HepG2 (cell line): ENCODE results near the gene NOS1AP. TPM values are rescaled to one million over a fixed set of nuclear protein-coding genes. Genes with fewer than 3 reads are reported as not detected.

Source experiments
- BCL6 ChIP-seq: IDR thresholded peaks from 2 replicates; pipeline ENCODE4 v1.6.1; 2016; ENCODE audit warnings: missing genetic modification reagents, missing compliant biosample characterization
- BRD4 ChIP-seq: sonication (generic); formaldehyde crosslinking; IDR thresholded peaks from 2 replicates; pipeline ENCODE4 v1.4.0; 2020; ENCODE audit warnings: missing genetic modification reagents
- EP300 ChIP-seq, 3 experiments: sonication (generic) in 1 of 3; formaldehyde crosslinking in 1 of 3; IDR thresholded peaks; 2 replicates each; pipeline versions ENCODE4 v1.5.1 to v1.6.1; 2011 to 2020; ENCODE audit warnings: low read depth in 2 of 3, low read length in 2 of 3, borderline replicate concordance in 1 of 3, improper control_type of control experiment in 1 of 3, mild to moderate bottlenecking in 1 of 3, missing genetic modification reagents in 1 of 3, moderate library complexity in 1 of 3
- HNF4A ChIP-seq: sonication (generic); formaldehyde crosslinking; IDR thresholded peaks from 2 replicates; pipeline ENCODE4 v1.4.0; 2020; ENCODE audit warnings: missing genetic modification reagents
- JDP2 ChIP-seq: sonication (generic); formaldehyde crosslinking; IDR thresholded peaks from 2 replicates; pipeline ENCODE4 v1.8.1; 2022; ENCODE audit warnings: missing genetic modification reagents, borderline replicate concordance
- KDM6A ChIP-seq: IDR thresholded peaks from 2 replicates; pipeline ENCODE4 v1.6.1; 2016; ENCODE audit warnings: low read depth
- KLF9 ChIP-seq: IDR thresholded peaks from 2 replicates; pipeline ENCODE4 v1.6.1; 2016; ENCODE audit warnings: low read depth
- SALL2 ChIP-seq: sonication (generic); formaldehyde crosslinking; IDR thresholded peaks from 2 replicates; pipeline ENCODE4 v1.8.1; 2023; ENCODE audit warnings: mild to moderate bottlenecking, missing genetic modification reagents, inconsistent platforms
- SAP130 ChIP-seq: IDR thresholded peaks from 2 replicates; pipeline ENCODE4 v1.6.1; 2016; ENCODE audit warnings: low read depth
- SP2 ChIP-seq: sonication (generic); formaldehyde crosslinking; IDR thresholded peaks from 2 replicates; pipeline ENCODE4 v1.5.1; 2020; ENCODE audit warnings: mild to moderate bottlenecking, missing genetic modification reagents
- TRIM24 ChIP-seq: sonication (generic); formaldehyde crosslinking; IDR thresholded peaks from 2 replicates; pipeline ENCODE4 v1.8.0; 2022; ENCODE audit warnings: mild to moderate bottlenecking, missing genetic modification reagents
- ZFP36 ChIP-seq: fragments of 150-350 bp; IDR thresholded peaks from 2 replicates; pipeline ENCODE4 v1.6.1; 2018; ENCODE audit warnings: borderline replicate concordance, low read length, low read depth; ENCODE audit not compliant: partially characterized antibody
- ZNF3 ChIP-seq: IDR thresholded peaks from 2 replicates; pipeline ENCODE4 v1.7.0; 2017; ENCODE audit warnings: inconsistent platforms
- ZNF33A ChIP-seq: sonication (generic); formaldehyde crosslinking; IDR thresholded peaks from 2 replicates; pipeline ENCODE4 v1.5.1; 2020; ENCODE audit warnings: missing genetic modification reagents, mild to moderate bottlenecking, moderate library complexity, borderline replicate concordance
- ZNF720 ChIP-seq: sonication (generic); formaldehyde crosslinking; IDR thresholded peaks from 2 replicates; pipeline ENCODE4 v1.4.0; 2020; ENCODE audit warnings: missing genetic modification reagents
- ZNF891 ChIP-seq: sonication (generic); formaldehyde crosslinking; IDR thresholded peaks from 2 replicates; pipeline ENCODE4 v1.5.0; 2020; ENCODE audit warnings: mild to moderate bottlenecking, missing genetic modification reagents
- ZSCAN21 ChIP-seq: sonication (generic); formaldehyde crosslinking; IDR thresholded peaks from 2 replicates; pipeline ENCODE4 v1.8.0; 2022; ENCODE audit warnings: mild to moderate bottlenecking, missing genetic modification reagents, moderate library complexity, borderline replicate concordance
- polyA plus RNA-seq, 8 experiments: library from polyadenylated mRNA; depleted of rRNA in 3 of 8; stranded (reverse) in 7 of 8; unstranded in 1 of 8; fragments of >200 nt; fragmentation: Illumina TruSeq in 4 of 8; extraction: Trizol in 4 of 8; gene quantifications; 2 replicates each; pipeline versions ENCODE4 v1.2.1 to v1.2.3, GENCODE V29; 2011 to 2016; ENCODE audit warnings: low read depth in 4 of 8, missing spikeins in 1 of 8, mixed read lengths in 1 of 8; ENCODE audit not compliant: insufficient read depth in 1 of 8
- total RNA-seq, 5 experiments: library from RNA; depleted of rRNA; stranded (reverse); fragments of >200 nt; fragmentation: Illumina TruSeq; extraction: Trizol; gene quantifications; 2 replicates each; pipeline ENCODE4 v1.2.3, GENCODE V29; 2016; ENCODE audit warnings: low read depth in 1 of 5
- TF ChIP-seq, protein P1 (sequence below): IDR thresholded peaks from 2 replicates; pipeline ENCODE4 v1.6.1; 2016; ENCODE audit warnings: low read depth, missing genetic modification reagents, missing compliant biosample characterization
- TF ChIP-seq, protein P2 (sequence below): sonication (generic); formaldehyde crosslinking; conservative IDR thresholded peaks from 2 replicates; pipeline ENCODE4 v1.8.0; 2022; ENCODE audit warnings: low read depth, missing genetic modification reagents
- TF ChIP-seq, protein P3 (sequence below): sonication (generic); formaldehyde crosslinking; conservative IDR thresholded peaks from 2 replicates; pipeline ENCODE4 v1.4.0; 2020; ENCODE audit warnings: mild to moderate bottlenecking, missing genetic modification reagents, moderate library complexity

NOS1AP gene
- total and polyA plus RNA-seq, 2 of the 13 experiments (the other 11 are each of a cell fraction or from before 2014, with no cell fraction given): 2.0 to 3.3 TPM

DNA sequence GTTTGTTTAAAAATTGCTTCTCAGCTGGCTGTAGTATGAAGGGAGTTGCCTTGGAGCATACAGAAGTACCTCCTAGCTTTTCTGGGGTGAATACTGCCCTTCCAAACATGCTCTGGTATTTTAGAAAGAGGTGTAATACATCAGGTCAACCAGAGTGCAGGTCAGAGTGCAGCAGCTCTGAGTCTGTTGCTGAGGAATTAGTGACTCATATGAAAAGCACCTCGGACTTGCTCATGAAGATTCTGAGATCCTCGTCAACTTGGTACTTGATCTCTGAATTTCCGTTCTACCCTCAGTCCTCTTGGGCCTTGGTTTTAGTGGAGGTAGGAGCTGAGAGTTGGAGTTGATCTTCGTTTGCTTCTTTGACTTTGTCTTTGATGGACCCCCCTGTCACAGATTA lies 67.3 kb downstream of the NOS1AP start (continued):
- peak in 1 of 2 experiments; percentile 45; a peak in 2 of 4 replicates for TF ChIP-seq EP300 (IDR thresholded peaks at IDR 0.05; ENCODE audit: low read depth in 2 of 2, low read length in 2 of 2)
- no peak for TF ChIP-seq EP300 (CRISPR knock-in tag; IDR thresholded peaks at IDR 0.05; ENCODE audit: borderline replicate concordance)
- TF ChIP-seq, protein P1, sequence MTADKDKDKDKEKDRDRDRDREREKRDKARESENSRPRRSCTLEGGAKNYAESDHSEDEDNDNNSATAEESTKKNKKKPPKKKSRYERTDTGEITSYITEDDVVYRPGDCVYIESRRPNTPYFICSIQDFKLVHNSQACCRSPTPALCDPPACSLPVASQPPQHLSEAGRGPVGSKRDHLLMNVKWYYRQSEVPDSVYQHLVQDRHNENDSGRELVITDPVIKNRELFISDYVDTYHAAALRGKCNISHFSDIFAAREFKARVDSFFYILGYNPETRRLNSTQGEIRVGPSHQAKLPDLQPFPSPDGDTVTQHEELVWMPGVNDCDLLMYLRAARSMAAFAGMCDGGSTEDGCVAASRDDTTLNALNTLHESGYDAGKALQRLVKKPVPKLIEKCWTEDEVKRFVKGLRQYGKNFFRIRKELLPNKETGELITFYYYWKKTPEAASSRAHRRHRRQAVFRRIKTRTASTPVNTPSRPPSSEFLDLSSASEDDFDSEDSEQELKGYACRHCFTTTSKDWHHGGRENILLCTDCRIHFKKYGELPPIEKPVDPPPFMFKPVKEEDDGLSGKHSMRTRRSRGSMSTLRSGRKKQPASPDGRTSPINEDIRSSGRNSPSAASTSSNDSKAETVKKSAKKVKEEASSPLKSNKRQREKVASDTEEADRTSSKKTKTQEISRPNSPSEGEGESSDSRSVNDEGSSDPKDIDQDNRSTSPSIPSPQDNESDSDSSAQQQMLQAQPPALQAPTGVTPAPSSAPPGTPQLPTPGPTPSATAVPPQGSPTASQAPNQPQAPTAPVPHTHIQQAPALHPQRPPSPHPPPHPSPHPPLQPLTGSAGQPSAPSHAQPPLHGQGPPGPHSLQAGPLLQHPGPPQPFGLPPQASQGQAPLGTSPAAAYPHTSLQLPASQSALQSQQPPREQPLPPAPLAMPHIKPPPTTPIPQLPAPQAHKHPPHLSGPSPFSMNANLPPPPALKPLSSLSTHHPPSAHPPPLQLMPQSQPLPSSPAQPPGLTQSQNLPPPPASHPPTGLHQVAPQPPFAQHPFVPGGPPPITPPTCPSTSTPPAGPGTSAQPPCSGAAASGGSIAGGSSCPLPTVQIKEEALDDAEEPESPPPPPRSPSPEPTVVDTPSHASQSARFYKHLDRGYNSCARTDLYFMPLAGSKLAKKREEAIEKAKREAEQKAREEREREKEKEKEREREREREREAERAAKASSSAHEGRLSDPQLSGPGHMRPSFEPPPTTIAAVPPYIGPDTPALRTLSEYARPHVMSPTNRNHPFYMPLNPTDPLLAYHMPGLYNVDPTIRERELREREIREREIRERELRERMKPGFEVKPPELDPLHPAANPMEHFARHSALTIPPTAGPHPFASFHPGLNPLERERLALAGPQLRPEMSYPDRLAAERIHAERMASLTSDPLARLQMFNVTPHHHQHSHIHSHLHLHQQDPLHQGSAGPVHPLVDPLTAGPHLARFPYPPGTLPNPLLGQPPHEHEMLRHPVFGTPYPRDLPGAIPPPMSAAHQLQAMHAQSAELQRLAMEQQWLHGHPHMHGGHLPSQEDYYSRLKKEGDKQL (CRISPR knock-in tag): no peak
- TF ChIP-seq SP2 (CRISPR knock-in tag): no peak
- TF ChIP-seq SALL2: no peak
- TF ChIP-seq JDP2 (CRISPR knock-in tag): no peak
- no peak for TF ChIP-seq ZNF720 (CRISPR knock-in tag)
- no peak for TF ChIP-seq TRIM24 (CRISPR knock-in tag)
- TF ChIP-seq BCL6: peak; percentile 24; the same call in 1 of the 2 replicates
- no peak for TF ChIP-seq ZSCAN21 (CRISPR knock-in tag)
- no peak for TF ChIP-seq KDM6A (CRISPR knock-in tag)
- TF ChIP-seq SAP130: peak; percentile 31; the same call in 1 of the 2 replicates
- TF ChIP-seq, protein P2, sequence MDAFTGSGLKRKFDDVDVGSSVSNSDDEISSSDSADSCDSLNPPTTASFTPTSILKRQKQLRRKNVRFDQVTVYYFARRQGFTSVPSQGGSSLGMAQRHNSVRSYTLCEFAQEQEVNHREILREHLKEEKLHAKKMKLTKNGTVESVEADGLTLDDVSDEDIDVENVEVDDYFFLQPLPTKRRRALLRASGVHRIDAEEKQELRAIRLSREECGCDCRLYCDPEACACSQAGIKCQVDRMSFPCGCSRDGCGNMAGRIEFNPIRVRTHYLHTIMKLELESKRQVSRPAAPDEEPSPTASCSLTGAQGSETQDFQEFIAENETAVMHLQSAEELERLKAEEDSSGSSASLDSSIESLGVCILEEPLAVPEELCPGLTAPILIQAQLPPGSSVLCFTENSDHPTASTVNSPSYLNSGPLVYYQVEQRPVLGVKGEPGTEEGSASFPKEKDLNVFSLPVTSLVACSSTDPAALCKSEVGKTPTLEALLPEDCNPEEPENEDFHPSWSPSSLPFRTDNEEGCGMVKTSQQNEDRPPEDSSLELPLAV (CRISPR knock-in tag): no peak
- no peak for TF ChIP-seq ZNF891 (CRISPR knock-in tag)
- no peak for TF ChIP-seq ZNF33A (CRISPR knock-in tag)
- no peak for TF ChIP-seq ZFP36
- TF ChIP-seq KLF9 (CRISPR knock-in tag): no peak
- TF ChIP-seq HNF4A (CRISPR knock-in tag): peak; percentile 65
- TF ChIP-seq, protein P3, sequence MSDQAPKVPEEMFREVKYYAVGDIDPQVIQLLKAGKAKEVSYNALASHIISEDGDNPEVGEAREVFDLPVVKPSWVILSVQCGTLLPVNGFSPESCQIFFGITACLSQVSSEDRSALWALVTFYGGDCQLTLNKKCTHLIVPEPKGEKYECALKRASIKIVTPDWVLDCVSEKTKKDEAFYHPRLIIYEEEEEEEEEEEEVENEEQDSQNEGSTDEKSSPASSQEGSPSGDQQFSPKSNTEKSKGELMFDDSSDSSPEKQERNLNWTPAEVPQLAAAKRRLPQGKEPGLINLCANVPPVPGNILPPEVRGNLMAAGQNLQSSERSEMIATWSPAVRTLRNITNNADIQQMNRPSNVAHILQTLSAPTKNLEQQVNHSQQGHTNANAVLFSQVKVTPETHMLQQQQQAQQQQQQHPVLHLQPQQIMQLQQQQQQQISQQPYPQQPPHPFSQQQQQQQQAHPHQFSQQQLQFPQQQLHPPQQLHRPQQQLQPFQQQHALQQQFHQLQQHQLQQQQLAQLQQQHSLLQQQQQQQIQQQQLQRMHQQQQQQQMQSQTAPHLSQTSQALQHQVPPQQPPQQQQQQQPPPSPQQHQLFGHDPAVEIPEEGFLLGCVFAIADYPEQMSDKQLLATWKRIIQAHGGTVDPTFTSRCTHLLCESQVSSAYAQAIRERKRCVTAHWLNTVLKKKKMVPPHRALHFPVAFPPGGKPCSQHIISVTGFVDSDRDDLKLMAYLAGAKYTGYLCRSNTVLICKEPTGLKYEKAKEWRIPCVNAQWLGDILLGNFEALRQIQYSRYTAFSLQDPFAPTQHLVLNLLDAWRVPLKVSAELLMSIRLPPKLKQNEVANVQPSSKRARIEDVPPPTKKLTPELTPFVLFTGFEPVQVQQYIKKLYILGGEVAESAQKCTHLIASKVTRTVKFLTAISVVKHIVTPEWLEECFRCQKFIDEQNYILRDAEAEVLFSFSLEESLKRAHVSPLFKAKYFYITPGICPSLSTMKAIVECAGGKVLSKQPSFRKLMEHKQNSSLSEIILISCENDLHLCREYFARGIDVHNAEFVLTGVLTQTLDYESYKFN (CRISPR knock-in tag): peak; percentile 43; the same call in 1 of the 2 replicates
- TF ChIP-seq BRD4 (CRISPR knock-in tag): no peak
- no peak for TF ChIP-seq ZNF3
